Fibroblast of lung (primary cell): ENCODE data around the gene GHDC.

Experiments used
- EZH2 ChIP-seq: IDR thresholded peaks from 2 replicates; pipeline ENCODE4 v1.5.1; 2012; ENCODE audit warnings: low read length, control low read depth, mild to moderate bottlenecking; ENCODE audit errors: missing control alignments
- TF ChIP-seq, protein P1 (sequence below), 2 donors: IDR thresholded peaks in 1 of 2; conservative IDR thresholded peaks in 1 of 2; 1 replicate in 1 of 2; 2 replicates in 1 of 2; pipeline ENCODE4 v1.5.1; 2011 to 2012; ENCODE audit warnings: low read length in 2 of 2, control low read depth in 1 of 2, inconsistent platforms in 1 of 2, low read depth in 1 of 2, mild to moderate bottlenecking in 1 of 2

DNA sequence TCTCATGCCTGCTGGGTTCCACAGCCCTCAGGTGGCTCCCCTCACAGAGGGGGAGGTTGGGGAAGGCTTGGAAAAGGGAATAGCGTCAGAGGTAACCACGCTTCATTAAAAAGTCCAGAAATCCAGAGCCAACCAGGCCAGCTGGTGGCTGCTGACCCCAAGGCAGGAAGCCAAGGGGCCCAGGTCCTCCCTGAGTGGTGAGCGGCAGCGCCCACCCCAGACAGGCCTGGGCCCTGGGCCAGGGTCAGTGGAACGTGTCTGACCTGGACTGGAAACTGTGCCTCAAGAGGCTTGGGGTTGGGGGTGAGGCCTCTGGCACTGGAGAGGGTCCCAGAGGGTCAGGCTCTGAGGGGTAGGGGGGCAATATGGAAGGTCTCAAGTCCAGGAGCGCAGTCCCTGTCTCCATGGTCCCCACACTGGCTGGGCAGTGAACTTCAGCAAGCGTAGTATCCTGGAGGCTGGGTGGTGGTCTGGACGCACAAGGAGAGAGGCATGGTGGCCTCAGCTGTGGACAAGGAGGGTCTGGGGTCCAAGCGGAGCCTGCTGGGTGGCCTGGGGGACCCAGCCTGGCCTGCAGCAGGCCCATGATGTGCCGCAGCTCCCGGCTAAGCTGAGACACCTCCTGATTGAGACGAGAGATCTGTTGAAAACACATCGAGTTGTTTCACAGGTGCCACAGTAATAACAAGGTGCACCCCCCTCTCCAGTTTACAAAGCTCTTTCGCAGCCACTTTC is 34.3 kb downstream of the GHDC start:
- TF ChIP-seq, protein P1, sequence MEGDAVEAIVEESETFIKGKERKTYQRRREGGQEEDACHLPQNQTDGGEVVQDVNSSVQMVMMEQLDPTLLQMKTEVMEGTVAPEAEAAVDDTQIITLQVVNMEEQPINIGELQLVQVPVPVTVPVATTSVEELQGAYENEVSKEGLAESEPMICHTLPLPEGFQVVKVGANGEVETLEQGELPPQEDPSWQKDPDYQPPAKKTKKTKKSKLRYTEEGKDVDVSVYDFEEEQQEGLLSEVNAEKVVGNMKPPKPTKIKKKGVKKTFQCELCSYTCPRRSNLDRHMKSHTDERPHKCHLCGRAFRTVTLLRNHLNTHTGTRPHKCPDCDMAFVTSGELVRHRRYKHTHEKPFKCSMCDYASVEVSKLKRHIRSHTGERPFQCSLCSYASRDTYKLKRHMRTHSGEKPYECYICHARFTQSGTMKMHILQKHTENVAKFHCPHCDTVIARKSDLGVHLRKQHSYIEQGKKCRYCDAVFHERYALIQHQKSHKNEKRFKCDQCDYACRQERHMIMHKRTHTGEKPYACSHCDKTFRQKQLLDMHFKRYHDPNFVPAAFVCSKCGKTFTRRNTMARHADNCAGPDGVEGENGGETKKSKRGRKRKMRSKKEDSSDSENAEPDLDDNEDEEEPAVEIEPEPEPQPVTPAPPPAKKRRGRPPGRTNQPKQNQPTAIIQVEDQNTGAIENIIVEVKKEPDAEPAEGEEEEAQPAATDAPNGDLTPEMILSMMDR (conservative IDR thresholded peaks at IDR 0.05 in 1 of 2, IDR thresholded peaks at IDR 0.05 in 1 of 2; ENCODE audit: low read depth in 1 of 2, low read length in 2 of 2), result no peak
- no peak for TF ChIP-seq EZH2
